ENCODE results near the gene SHISA6. TPM values are rescaled to one million over a fixed set of nuclear protein-coding genes. Genes with fewer than 3 reads are reported as not detected.

Gene SHISA6
- total RNA-seq, 1 donor from 2014 or later, result 3.3 TPM

GRCh38 chr17:11459861-11460331 is 218.9 kb downstream of the SHISA6 start:
- no peak overlapping the region for H3K27ac ChIP-seq
- H2AFZ ChIP-seq (replicated peaks), result no peak overlapping the region
- H3F3A ChIP-seq (ENCODE audit: low read depth), result no peaks in the 10 kb centered on the region
- Mint-ChIP-seq H3K27me3 (ENCODE audit: insufficient read depth, low read depth) (peaks cover 8% of the 10 kb centered on the region), H3K4me3 (no peak overlapping the region), H3K4me1 (peaks cover 4% of the 10 kb centered on the region), H3K36me3 (no peaks in the 10 kb centered on the region), H3K9me3 (no peaks in the 10 kb centered on the region), H3K27ac (no peak overlapping the region)
- H4K20me1 ChIP-seq (ENCODE audit: low read depth), result no peaks in the 10 kb centered on the region
- H3K79me2 ChIP-seq (ENCODE audit: low read depth), result no peaks in the 10 kb centered on the region
- H3K9ac ChIP-seq, result no peak overlapping the region
- no peaks in the 10 kb centered on the region for H3K27me3 ChIP-seq
- H3K9me3 ChIP-seq (ENCODE audit: low read depth), result no peaks in the 10 kb centered on the region
- H3K4me2 ChIP-seq, result no peak overlapping the region
- H3K4me3 ChIP-seq, result no peak overlapping the region
- H3K36me3 ChIP-seq, result no peaks in the 10 kb centered on the region
- peaks cover 8% of the 10 kb centered on the region for H3K4me1 ChIP-seq
- no peak for TF ChIP-seq EZH2phosphoT487 (IDR thresholded peaks at IDR 0.05)
- TF ChIP-seq CTCF (IDR thresholded peaks at IDR 0.05), result no peak
- TF ChIP-seq EZH2 (IDR thresholded peaks at IDR 0.05), result no peak
- DNase-seq (ENCODE audit: low spot score), result no peak

GRCh38 chr17:11461993-11462548 is 221.1 kb downstream of the SHISA6 start:
- no peak overlapping the region for H3K4me2 ChIP-seq
- no peaks in the 10 kb centered on the region for H3F3A ChIP-seq (ENCODE audit: low read depth)
- no peaks in the 10 kb centered on the region for H3K79me2 ChIP-seq (ENCODE audit: low read depth)
- H3K4me1 ChIP-seq, result peaks cover 8% of the 10 kb centered on the region
- H2AFZ ChIP-seq (replicated peaks), result no peak overlapping the region
- Mint-ChIP-seq H3K27me3 (ENCODE audit: insufficient read depth, low read depth) (peaks cover 6% of the 10 kb centered on the region), H3K27ac (no peak overlapping the region), H3K9me3 (no peaks in the 10 kb centered on the region), H3K36me3 (no peaks in the 10 kb centered on the region), H3K4me1 (peaks cover 4% of the 10 kb centered on the region), H3K4me3 (no peak overlapping the region)
- H3K36me3 ChIP-seq, result no peaks in the 10 kb centered on the region
- no peak overlapping the region for H3K9ac ChIP-seq
- no peaks in the 10 kb centered on the region for H3K9me3 ChIP-seq (ENCODE audit: low read depth)
- no peaks in the 10 kb centered on the region for H3K27me3 ChIP-seq
- H4K20me1 ChIP-seq (ENCODE audit: low read depth), result no peaks in the 10 kb centered on the region
- H3K4me3 ChIP-seq, result no peak overlapping the region
- DNase-seq (ENCODE audit: low spot score), result no peak
- no peak overlapping the region for H3K27ac ChIP-seq
- no peak for TF ChIP-seq CTCF (IDR thresholded peaks at IDR 0.05)
- no peak for TF ChIP-seq EZH2 (IDR thresholded peaks at IDR 0.05)
- no peak for TF ChIP-seq EZH2phosphoT487 (IDR thresholded peaks at IDR 0.05)

- Histone ChIP-seq H3K79me2 (ENCODE audit: low read depth) (no peaks in the 10 kb centered on the region), H3K9ac (no peak overlapping the region), H3K27ac (no peak overlapping the region), H3K27me3 (no peaks in the 10 kb centered on the region), H3K36me3 (no peaks in the 10 kb centered on the region), H3K9me3 (ENCODE audit: low read depth) (no peaks in the 10 kb centered on the region), H3K4me1 (peaks cover 3% of the 10 kb centered on the region), H3K4me3 (no peak overlapping the region), H3K4me2 (no peak overlapping the region), H2AFZ (replicated peaks) (no peak overlapping the region), H3F3A (ENCODE audit: low read depth) (no peaks in the 10 kb centered on the region), H4K20me1 (ENCODE audit: low read depth) (no peaks in the 10 kb centered on the region)
- TF ChIP-seq EZH2 (IDR thresholded peaks at IDR 0.05) (no peak), CTCF (IDR thresholded peaks at IDR 0.05) (no peak), EZH2phosphoT487 (IDR thresholded peaks at IDR 0.05) (no peak)
- no peak for DNase-seq (ENCODE audit: low spot score)
- Mint-ChIP-seq H3K4me3 (no peak overlapping the region), H3K27ac (no peak overlapping the region), H3K27me3 (ENCODE audit: insufficient read depth, low read depth) (peaks cover 14% of the 10 kb centered on the region), H3K36me3 (no peaks in the 10 kb centered on the region), H3K9me3 (peaks cover 2% of the 10 kb centered on the region), H3K4me1 (no peaks in the 10 kb centered on the region)
These were observed 226.6 kb downstream of the SHISA6 start for GRCh38 chr17:11467639-11468038.
